ENCODE results near the gene MUC5AC. TPM values are rescaled to one million over a fixed set of nuclear protein-coding genes. Genes with fewer than 3 reads are reported as not detected.

The MUC5AC gene
- total RNA-seq, 4 donors from 2014 or later = not detected

DNA sequence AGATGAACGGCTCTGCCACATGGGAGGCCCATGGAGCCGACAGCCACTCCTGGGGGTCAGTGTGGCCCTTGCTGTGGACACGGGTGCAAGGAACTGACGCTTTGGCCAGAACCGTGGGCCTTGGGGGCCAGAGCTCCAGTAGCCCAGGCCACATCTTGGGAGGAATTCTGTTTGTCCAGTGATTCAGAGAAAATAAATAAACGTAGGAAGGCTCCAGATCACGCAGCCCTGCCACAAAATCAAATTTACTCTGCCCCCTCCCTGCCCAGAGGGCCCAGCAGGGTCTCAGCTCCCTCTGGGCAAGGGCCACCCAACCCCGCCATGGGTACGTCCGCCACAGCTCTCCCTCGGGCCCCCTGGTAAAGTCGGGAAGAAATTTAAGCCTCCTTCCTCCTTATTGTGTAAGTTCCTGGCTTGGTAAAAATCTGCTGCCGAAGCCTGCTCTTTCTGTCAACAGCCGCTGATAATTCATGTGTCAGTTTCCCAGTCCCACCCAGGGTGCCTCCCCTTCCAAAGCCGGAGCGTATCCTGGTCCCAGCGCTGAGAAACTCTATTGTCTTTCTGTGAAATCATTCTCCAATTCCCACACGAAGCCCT lies 6.9 kb upstream of the MUC5AC start:
- intact Hi-C loops (cut with DNase I; ENCODE audit: low total_unique reads) = no loop called here
- Histone ChIP-seq H3K9me3 (no peaks in the 10 kb centered on the region), H3K27ac (no peak overlapping the region), H3K4me3 (no peak overlapping the region), H3K4me1 (no peaks in the 10 kb centered on the region), H3K27me3 (peaks cover 0 to 7% (median 4%) of the 10 kb centered on the region in 3 donors), H3K36me3 (no peaks in the 10 kb centered on the region)
- TF ChIP-seq, protein P1, sequence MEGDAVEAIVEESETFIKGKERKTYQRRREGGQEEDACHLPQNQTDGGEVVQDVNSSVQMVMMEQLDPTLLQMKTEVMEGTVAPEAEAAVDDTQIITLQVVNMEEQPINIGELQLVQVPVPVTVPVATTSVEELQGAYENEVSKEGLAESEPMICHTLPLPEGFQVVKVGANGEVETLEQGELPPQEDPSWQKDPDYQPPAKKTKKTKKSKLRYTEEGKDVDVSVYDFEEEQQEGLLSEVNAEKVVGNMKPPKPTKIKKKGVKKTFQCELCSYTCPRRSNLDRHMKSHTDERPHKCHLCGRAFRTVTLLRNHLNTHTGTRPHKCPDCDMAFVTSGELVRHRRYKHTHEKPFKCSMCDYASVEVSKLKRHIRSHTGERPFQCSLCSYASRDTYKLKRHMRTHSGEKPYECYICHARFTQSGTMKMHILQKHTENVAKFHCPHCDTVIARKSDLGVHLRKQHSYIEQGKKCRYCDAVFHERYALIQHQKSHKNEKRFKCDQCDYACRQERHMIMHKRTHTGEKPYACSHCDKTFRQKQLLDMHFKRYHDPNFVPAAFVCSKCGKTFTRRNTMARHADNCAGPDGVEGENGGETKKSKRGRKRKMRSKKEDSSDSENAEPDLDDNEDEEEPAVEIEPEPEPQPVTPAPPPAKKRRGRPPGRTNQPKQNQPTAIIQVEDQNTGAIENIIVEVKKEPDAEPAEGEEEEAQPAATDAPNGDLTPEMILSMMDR (IDR thresholded peaks at IDR 0.05 in 4 of 5, conservative IDR thresholded peaks at IDR 0.05 in 1 of 5) = no peak
- TF ChIP-seq POLR2A (IDR thresholded peaks at IDR 0.05) = no peak
- DNase-seq (no peak), ATAC-seq (peak in 1 of 2 donors; percentile 36)
- in situ Hi-C loops (cut with MboI; ENCODE audit: low sequenced_read_pairs in 4 of 4) = no loop called here

DNA sequence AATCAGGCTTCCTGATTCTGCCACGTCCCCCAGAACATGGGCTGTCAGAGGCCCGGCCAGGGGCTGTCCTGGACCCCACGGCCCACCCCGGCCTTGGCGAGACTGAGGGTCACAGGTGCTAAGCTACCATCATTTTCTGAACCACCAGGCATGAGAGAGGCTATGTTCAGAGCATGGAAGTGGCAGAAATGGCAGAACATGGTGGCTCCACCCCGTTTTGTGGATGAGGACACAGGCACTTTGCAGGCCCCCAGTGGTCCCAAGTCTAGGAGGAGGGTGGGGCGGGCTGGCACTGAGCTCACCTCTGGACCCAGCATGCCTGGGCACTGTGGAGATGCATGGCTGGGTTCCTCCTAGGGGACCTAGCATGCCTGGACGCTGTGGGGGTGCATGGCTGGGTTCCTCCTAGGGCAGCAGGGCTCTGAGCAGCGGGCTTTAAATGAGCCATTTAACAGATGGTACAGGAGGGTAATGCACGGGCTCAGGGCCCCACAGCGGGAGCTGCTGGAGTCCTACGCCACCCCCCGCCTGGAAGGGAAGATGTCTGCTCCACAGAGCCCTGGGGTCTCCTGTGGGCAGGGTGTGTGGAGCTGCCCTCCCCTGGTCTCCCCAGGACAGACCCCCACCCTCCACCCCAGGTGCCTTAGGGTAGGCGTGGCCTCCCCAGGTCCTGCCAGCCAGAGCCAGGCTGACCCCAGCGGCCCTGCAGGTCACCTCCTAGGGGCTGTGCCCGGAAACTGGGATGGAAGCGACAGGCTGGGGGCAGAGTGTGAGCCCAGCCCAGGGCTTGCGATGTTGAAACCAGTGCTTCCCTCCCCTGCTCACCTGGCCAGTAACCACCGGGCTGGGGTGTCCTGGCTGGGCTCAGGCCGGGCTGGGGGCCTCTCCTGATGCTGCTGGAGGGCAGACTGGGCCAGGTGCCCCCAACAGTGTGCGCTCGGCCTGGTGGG lies 6.1 kb upstream of the MUC5AC start:
- intact Hi-C loops (cut with DNase I; ENCODE audit: low total_unique reads) = no loop called here
- Histone ChIP-seq H3K9me3 (no peaks in the 10 kb centered on the region), H3K4me3 (no peak overlapping the region), H3K27me3 (peaks cover 0 to 7% (median 4%) of the 10 kb centered on the region in 3 donors), H3K4me1 (no peaks in the 10 kb centered on the region), H3K27ac (no peak overlapping the region), H3K36me3 (no peaks in the 10 kb centered on the region)
- in situ Hi-C loops (cut with MboI; ENCODE audit: low sequenced_read_pairs in 4 of 4) = no loop called here
- no peak for TF ChIP-seq POLR2A (IDR thresholded peaks at IDR 0.05)
- TF ChIP-seq, protein P1 (IDR thresholded peaks at IDR 0.05 in 4 of 5, conservative IDR thresholded peaks at IDR 0.05 in 1 of 5) = no peak
- DNase-seq = no peak
- ATAC-seq = no peak

DNA sequence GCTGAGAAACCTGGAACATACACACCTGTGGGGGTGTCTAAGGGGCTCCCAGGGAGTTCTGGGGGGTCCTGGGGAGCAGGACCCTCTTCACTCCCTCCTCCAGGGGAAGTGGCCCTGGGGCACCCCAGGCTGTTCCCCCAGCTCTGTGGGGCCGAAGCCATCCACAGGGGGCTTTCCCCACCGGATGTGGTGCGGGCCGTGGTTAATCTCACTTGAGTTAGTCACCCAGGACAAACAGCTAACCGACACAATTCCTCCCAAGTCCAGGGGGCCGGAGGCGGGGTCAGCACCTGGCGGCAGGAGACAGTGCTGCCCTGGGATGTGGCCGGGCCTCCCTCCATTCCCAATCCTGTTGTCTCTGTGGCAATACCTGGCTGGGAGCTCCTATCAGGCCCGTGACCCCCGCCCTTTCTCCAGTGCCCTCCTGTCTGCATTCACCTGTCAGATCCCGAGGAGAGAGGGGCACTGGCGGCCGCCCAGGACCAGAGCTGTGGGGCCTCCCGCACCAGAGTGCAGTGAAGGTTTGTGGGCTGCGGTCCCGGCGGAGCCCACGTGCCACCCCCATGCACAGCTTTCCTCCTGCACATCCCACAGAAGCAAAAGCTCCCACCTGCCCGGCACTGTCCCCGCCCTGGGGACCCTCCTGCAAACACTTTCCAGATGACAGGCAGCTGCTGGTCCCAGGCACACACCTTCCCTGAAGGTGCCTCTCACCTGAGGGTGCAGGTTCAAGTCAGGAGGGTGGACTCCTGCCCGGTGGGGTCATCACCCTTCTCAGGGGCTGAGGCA lies 5.2 kb upstream of the MUC5AC start:
- in situ Hi-C loops (cut with MboI; ENCODE audit: low sequenced_read_pairs in 4 of 4) = no loop called here
- H3K9me3 ChIP-seq = no peaks in the 10 kb centered on the region
- H3K27ac ChIP-seq = no peak overlapping the region
- H3K27me3 ChIP-seq = peaks cover 0 to 7% (median 4%) of the 10 kb centered on the region in 3 donors
- DNase-seq (no peak), ATAC-seq (no peak)
- no peaks in the 10 kb centered on the region for H3K4me1 ChIP-seq
- TF ChIP-seq, protein P1 (IDR thresholded peaks at IDR 0.05 in 4 of 5, conservative IDR thresholded peaks at IDR 0.05 in 1 of 5) = no peak
- TF ChIP-seq POLR2A (IDR thresholded peaks at IDR 0.05) = no peak
- no peak overlapping the region for H3K4me3 ChIP-seq
- no peaks in the 10 kb centered on the region for H3K36me3 ChIP-seq
- intact Hi-C loops (cut with DNase I; ENCODE audit: low total_unique reads) = no loop called here

DNA sequence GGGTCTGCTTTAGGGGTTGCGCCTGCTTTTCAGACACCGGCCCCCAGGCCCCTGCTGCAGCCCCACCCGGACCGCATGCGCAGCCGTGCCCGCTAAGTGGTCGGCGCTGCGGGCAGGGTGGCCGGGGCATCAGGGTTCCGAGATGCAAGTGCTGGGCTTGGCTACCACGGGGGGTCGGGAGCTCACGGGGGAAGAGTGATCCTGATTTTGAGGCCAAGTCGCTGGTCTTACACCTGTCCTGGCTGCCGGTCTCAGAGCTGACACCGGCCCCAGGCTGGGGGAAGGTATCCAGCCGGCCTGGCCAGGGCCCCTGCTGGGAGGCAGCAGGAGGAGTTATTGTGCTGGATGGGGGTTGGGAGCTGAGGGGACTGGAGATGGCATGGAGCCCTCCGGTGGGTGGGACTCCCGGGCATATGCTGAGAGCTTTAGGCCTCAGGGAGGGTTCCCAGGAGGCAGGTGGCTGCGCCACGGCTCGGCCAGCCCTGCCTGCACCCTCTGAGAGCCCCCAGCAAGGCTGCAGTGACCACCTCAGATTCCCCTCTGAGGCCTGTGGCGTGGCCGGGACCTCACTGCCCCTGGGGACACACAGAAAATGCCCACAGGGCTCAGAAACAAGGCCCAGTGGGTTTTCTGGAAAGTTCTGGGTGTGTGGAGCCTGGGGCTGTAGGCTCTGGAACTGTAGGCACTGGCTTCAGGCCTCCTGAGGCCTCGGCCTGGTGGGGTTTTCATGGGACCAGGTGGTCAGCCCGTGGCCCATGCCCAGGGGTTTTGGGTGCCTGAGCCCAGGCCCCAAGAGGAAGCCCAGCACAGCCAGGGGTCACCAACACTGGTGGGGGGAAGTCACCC lies 4.4 kb upstream of the MUC5AC start:
- H3K27ac ChIP-seq = no peak overlapping the region
- H3K4me3 ChIP-seq = no peak overlapping the region
- no peaks in the 10 kb centered on the region for H3K9me3 ChIP-seq
- no peak for TF ChIP-seq POLR2A (IDR thresholded peaks at IDR 0.05)
- TF ChIP-seq, protein P1 (IDR thresholded peaks at IDR 0.05 in 4 of 5, conservative IDR thresholded peaks at IDR 0.05 in 1 of 5) = no peak
- DNase-seq = no peak
- in situ Hi-C loops (cut with MboI; ENCODE audit: low sequenced_read_pairs in 4 of 4) = no loop called here
- H3K27me3 ChIP-seq = peaks cover 0 to 7% (median 4%) of the 10 kb centered on the region in 3 donors
- no peak for ATAC-seq
- intact Hi-C loops (cut with DNase I; ENCODE audit: low total_unique reads) = no loop called here
- H3K4me1 ChIP-seq = no peaks in the 10 kb centered on the region
- no peaks in the 10 kb centered on the region for H3K36me3 ChIP-seq

Data from gastrocnemius medialis (tissue), 4 donors.